LNCAP (cell line): ENCODE data around the gene C7.

Source experiments
- CTCF ChIP-seq: fragments of 450-650 bp; IDR thresholded peaks from 2 replicates; pipeline ENCODE4 v1.5.1; 2017; ENCODE audit warnings: mild to moderate bottlenecking

C7 gene

GRCh38 chr5:40987349-40987748, 78.1 kb downstream of the C7 start:
- no peak for TF ChIP-seq CTCF

GRCh38 chr5:40988746-40989510, 79.6 kb downstream of the C7 start:
- no peak for TF ChIP-seq CTCF

- no peak for TF ChIP-seq CTCF
These were observed 82.1 kb downstream of the C7 start for GRCh38 chr5:40991168-40991980.

GRCh38 chr5:40991981-40992559, 82.8 kb downstream of the C7 start:
- no peak for TF ChIP-seq CTCF

- no peak for TF ChIP-seq CTCF
These were observed 86.7 kb downstream of the C7 start for GRCh38 chr5:40995801-40996586.

- no peak for TF ChIP-seq CTCF
These were observed 89.8 kb downstream of the C7 start for GRCh38 chr5:40999142-40999541.

GRCh38 chr5:40999966-41000365, 90.7 kb downstream of the C7 start:
- TF ChIP-seq CTCF = no peak
